Naive thymus-derived CD4-positive, alpha-beta T cell (primary cell): ENCODE measurements around the gene EPHB3. TPM values are rescaled to one million over a fixed set of nuclear protein-coding genes. Genes with fewer than 3 reads are reported as not detected.

ENCODE experiments used
- ATAC-seq: fragments of 150-1000 bp; cut with Tn5 transposase; 2 replicates; pipeline ENCODE4 v1.10.0; 2021; ENCODE audit warnings: mild to moderate bottlenecking, moderate library complexity
- CTCF ChIA-PET: fragments of 350-600 bp; sonication (Branson Sonifier 250); formaldehyde crosslinking; loops from one replicate; lab custom pipeline; 2021; ENCODE audit warnings: antibody characterized with exemption; lab: Charles Lee
- POLR2A ChIA-PET: fragments of 350-600 bp; sonication (Branson Sonifier 250); formaldehyde crosslinking; loops from one replicate; lab custom pipeline; 2021; ENCODE audit warnings: antibody characterized with exemption, inconsistent platforms; lab: Charles Lee
- DNase-seq, 9 donors: peaks; one replicate each; pipeline versions ENCODE4 v3.0.0 to v3.0.0-alpha.2; 2020 to 2022; ENCODE audit warnings: mixed read lengths in 1 of 9
- H3K27ac ChIP-seq: one replicate; pipeline ENCODE4 v1.7.0; 2013; ENCODE audit warnings: mild to moderate bottlenecking, low read depth, low read length, moderate library complexity
- H3K27me3 ChIP-seq, 2 donors: one replicate each; pipeline ENCODE4 v1.7.0; 2013; ENCODE audit warnings: low read length in 2 of 2, mild to moderate bottlenecking in 2 of 2, moderate library complexity in 2 of 2; ENCODE audit not compliant: control insufficient read depth in 2 of 2, insufficient read depth in 2 of 2
- H3K36me3 ChIP-seq, 3 experiments: 1 replicate in 2 of 3; 2 replicates in 1 of 3; pipeline ENCODE4 v1.7.0; 2013; ENCODE audit warnings: low read length in 3 of 3, mild to moderate bottlenecking in 3 of 3, moderate library complexity in 1 of 3; ENCODE audit not compliant: insufficient read depth in 3 of 3, control insufficient read depth in 2 of 3
- H3K4me1 ChIP-seq, 2 donors: one replicate each; pipeline ENCODE4 v1.7.0; 2013; ENCODE audit warnings: low read length in 2 of 2, mild to moderate bottlenecking in 2 of 2, moderate library complexity in 1 of 2; ENCODE audit not compliant: control insufficient read depth in 2 of 2, insufficient read depth in 2 of 2
- H3K4me3 ChIP-seq: 2 replicates; pipeline ENCODE4 v1.7.0; 2013; ENCODE audit warnings: mild to moderate bottlenecking, low read length
- H3K9me3 ChIP-seq, 3 experiments: 1 replicate in 2 of 3; 2 replicates in 1 of 3; pipeline ENCODE4 v1.7.0; 2013; ENCODE audit warnings: low read length in 3 of 3; ENCODE audit not compliant: control insufficient read depth in 2 of 3
- H3K27ac Mint-ChIP-seq, 9 donors: one replicate each; pipeline ENCODE4 v1.8.0; 2020 to 2022; ENCODE audit warnings: mixed read lengths in 9 of 9, mild to moderate bottlenecking in 8 of 9, moderate library complexity in 5 of 9, inconsistent platforms in 2 of 9
- H3K27me3 Mint-ChIP-seq, 5 donors: one replicate each; pipeline ENCODE4 v1.8.0; 2021 to 2022; ENCODE audit warnings: mixed read lengths in 5 of 5, mild to moderate bottlenecking in 1 of 5
- H3K36me3 Mint-ChIP-seq, 5 donors: one replicate each; pipeline ENCODE4 v1.8.0; 2020 to 2022; ENCODE audit warnings: mixed read lengths in 5 of 5, mild to moderate bottlenecking in 3 of 5, inconsistent platforms in 1 of 5
- H3K4me1 Mint-ChIP-seq, 7 donors: one replicate each; pipeline ENCODE4 v1.8.0; 2020 to 2022; ENCODE audit warnings: mixed read lengths in 7 of 7, mild to moderate bottlenecking in 3 of 7, inconsistent platforms in 1 of 7
- H3K4me3 Mint-ChIP-seq, 10 donors: one replicate each; pipeline ENCODE4 v1.8.0; 2020 to 2022; ENCODE audit warnings: mild to moderate bottlenecking in 10 of 10, mixed read lengths in 10 of 10, moderate library complexity in 6 of 10, inconsistent platforms in 2 of 10
- H3K9me3 Mint-ChIP-seq, 11 donors: one replicate each; pipeline ENCODE4 v1.8.0; 2020 to 2022; ENCODE audit warnings: mixed read lengths in 11 of 11, mild to moderate bottlenecking in 4 of 11, inconsistent platforms in 1 of 11, moderate library complexity in 1 of 11
- intact Hi-C, 2 donors: fragments of 100-400 bp; cut with micrococcal nuclease; formaldehyde crosslinking; loops; one replicate each; pipeline ENCODE4 v1.15.1; 2023
- polyA plus RNA-seq, 2 donors: library from polyadenylated mRNA; unstranded; fragments of 300-500 nt; fragmentation: Illumina TruSeq; gene quantifications; one replicate each; pipeline ENCODE4 v1.2.3, GENCODE V29; 2021
- total RNA-seq, 6 experiments: library from RNA in 5 of 6; stranded (reverse) in 5 of 6; gene quantifications; 1 replicate in 5 of 6; 2 replicates in 1 of 6; pipeline ENCODE4 v1.2.3 and lab custom pipeline; 2021 to 2026

The EPHB3 gene
- total and polyA plus RNA-seq, 7 experiments from 2014 or later: 0.04 to 0.49 (median 0.32) TPM

DNA sequence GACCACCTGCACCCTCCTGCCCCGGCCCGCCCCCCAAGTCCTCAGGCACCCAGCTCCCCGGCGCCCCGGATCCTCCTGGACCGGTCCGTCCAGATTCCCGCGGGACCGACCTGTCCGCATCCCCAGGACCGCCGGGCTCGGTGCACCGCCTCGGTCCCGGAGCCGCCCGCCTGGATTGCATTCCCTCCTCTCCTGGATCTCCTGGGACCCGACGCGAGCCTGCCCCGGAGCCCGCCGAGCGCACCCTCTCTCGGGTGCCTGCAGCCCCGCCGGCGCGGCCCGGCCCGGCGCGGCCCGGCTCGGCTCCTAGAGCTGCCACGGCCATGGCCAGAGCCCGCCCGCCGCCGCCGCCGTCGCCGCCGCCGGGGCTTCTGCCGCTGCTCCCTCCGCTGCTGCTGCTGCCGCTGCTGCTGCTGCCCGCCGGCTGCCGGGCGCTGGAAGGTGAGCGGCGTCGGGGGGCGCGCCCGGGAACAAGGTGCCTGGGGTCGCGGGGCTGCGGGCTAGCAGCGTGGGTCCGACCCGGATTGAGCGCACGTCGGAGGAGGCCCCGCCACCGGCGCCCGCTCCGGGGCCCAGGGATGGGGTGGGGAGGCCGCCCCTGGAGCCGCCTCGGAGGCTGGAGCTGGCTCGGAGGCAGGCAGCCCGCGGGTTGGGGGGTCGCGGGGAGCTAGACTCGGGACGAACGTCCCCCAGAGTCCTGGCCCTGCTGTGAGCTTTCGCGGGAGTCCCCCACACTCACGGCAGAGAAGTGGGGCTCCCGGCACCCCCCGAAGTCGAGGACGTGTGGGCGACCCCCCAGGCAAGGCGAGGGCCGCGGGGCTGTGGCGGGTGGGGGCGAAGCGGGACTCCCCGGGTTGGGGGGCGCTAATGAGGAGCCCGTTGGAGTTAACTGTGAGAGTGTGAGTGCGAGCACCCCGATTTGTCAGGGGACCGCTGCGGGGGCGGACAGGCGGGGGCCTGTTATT, 610 bp downstream of the EPHB3 start:
- no peak overlapping the region for H3K27ac ChIP-seq
- no peaks in the 10 kb centered on the region for H3K36me3 ChIP-seq
- intact Hi-C loops: loop anchor here (1.0 kb wide), 7 partner anchors 22 to 614 kb away; partner anchors contain the start of gene MAGEF1 (in 1 of the 2)
- peak in 5 of 9 donors; percentile 22 to 34 (median 29) for DNase-seq
- ChIA-PET CTCF (interaction anchor here (0.7 to 2.8 kb wide), 12 partner anchors 15 to 240 kb away, joined by 3 to 24 read pairs (median 6); no protein-coding TSS in a partner anchor), POLR2A (interaction anchor here (0.8 to 1.4 kb wide), 5 partner anchors 11 to 154 kb away, joined by 3 to 5 read pairs (median 4); no protein-coding TSS in a partner anchor)
- peaks cover 0 to 9% of the 10 kb centered on the region in 2 donors for H3K27me3 ChIP-seq
- peak; percentile 3 for ATAC-seq
- H3K36me3 Mint-ChIP-seq: no peaks in the 10 kb centered on the region
- no peaks in the 10 kb centered on the region for H3K9me3 ChIP-seq
- H3K27ac Mint-ChIP-seq: no peak overlapping the region
- H3K9me3 Mint-ChIP-seq: no peaks in the 10 kb centered on the region
- H3K27me3 Mint-ChIP-seq: peaks cover 19 to 76% (median 29%) of the 10 kb centered on the region in 5 donors
- peaks cover 14 to 40% of the 10 kb centered on the region in 2 donors for H3K4me1 ChIP-seq
- H3K4me3 Mint-ChIP-seq: peak overlapping the region; percentile 66 to 87 (median 81)
- peaks cover 10 to 51% (median 33%) of the 10 kb centered on the region in 7 donors for H3K4me1 Mint-ChIP-seq
- H3K4me3 ChIP-seq: peak overlapping the region; percentile 55

- ATAC-seq (no peak), DNase-seq (no peak)
- H3K36me3 ChIP-seq: no peaks in the 10 kb centered on the region
- Mint-ChIP-seq H3K36me3 (no peaks in the 10 kb centered on the region), H3K27me3 (peaks cover 25 to 77% (median 28%) of the 10 kb centered on the region in 5 donors), H3K9me3 (no peaks in the 10 kb centered on the region), H3K4me1 (peaks cover 15 to 51% (median 32%) of the 10 kb centered on the region in 7 donors), H3K27ac (peak overlapping the region in 2 of 9 donors; percentile 4 to 12), H3K4me3 (peak overlapping the region in 7 of 10 donors; percentile 10 to 81 (median 41))
- peaks cover 14 to 32% of the 10 kb centered on the region in 2 donors for H3K4me1 ChIP-seq
- ChIA-PET POLR2A (interaction anchor here (1.1 kb wide), 1 partner anchor 22 kb away, joined by 5 read pairs; no protein-coding TSS in a partner anchor), CTCF (interaction anchor here (2.6 to 2.8 kb wide), 2 partner anchors 163 to 188 kb away, joined by 8 to 24 read pairs; no protein-coding TSS in a partner anchor)
- no peaks in the 10 kb centered on the region for H3K9me3 ChIP-seq
- intact Hi-C loops: no loop called here
- peaks cover 0 to 9% of the 10 kb centered on the region in 2 donors for H3K27me3 ChIP-seq
- H3K27ac ChIP-seq: no peak overlapping the region
- H3K4me3 ChIP-seq: no peak overlapping the region
Observed at GRCh38 chr3:184562878-184563560, 1.4 kb downstream of the EPHB3 start.

DNA sequence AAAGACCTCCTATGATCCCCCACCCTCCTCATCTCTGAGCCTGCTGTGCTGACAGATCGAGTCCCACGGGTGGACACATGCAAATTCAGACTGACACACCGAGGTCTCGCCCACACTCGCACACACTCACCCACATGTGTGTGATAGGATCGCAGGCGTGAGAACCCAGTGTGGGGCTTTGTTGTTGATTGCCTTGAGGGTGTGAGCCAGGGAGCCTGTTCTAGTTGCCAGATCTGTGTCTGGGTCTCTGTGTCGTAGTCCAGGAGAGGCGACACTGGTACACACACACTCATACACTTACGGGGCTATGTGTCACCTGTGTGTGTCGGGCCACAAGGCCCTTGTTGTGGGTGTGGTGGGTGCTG, 2.0 kb downstream of the EPHB3 start:
- DNase-seq (no peak), ATAC-seq (no peak)
- H3K9me3 Mint-ChIP-seq: no peaks in the 10 kb centered on the region
- Histone ChIP-seq H3K27ac (no peak overlapping the region), H3K4me3 (no peak overlapping the region), H3K36me3 (no peaks in the 10 kb centered on the region), H3K4me1 (peaks cover 14 to 27% of the 10 kb centered on the region in 2 donors), H3K9me3 (no peaks in the 10 kb centered on the region), H3K27me3 (peaks cover 0 to 9% of the 10 kb centered on the region in 2 donors)
- H3K4me3 Mint-ChIP-seq: peak overlapping the region in 6 of 10 donors; percentile 21 to 81 (median 50)
- intact Hi-C loops: no loop called here
- POLR2A ChIA-PET: no interaction called here
- CTCF ChIA-PET: no interaction called here
- H3K36me3 Mint-ChIP-seq: no peaks in the 10 kb centered on the region
- H3K27me3 Mint-ChIP-seq: peaks cover 23 to 78% (median 29%) of the 10 kb centered on the region in 5 donors
- H3K4me1 Mint-ChIP-seq: peaks cover 15 to 51% (median 32%) of the 10 kb centered on the region in 7 donors
- H3K27ac Mint-ChIP-seq: peak overlapping the region in 2 of 9 donors; percentile 4 to 11

GRCh38 chr3:184563941-184564684, 2.5 kb downstream of the EPHB3 start:
- H3K4me3 Mint-ChIP-seq: peak overlapping the region in 3 of 10 donors; percentile 18 to 68 (median 43)
- no peaks in the 10 kb centered on the region for H3K9me3 Mint-ChIP-seq
- H3K27ac Mint-ChIP-seq: peak overlapping the region in 1 of 9 donors; percentile 4
- DNase-seq: no peak
- no peak for ATAC-seq
- H3K9me3 ChIP-seq: no peaks in the 10 kb centered on the region
- H3K36me3 ChIP-seq: no peaks in the 10 kb centered on the region
- POLR2A ChIA-PET: no interaction called here
- H3K27me3 Mint-ChIP-seq: peaks cover 21 to 76% (median 26%) of the 10 kb centered on the region in 5 donors
- H3K4me1 Mint-ChIP-seq: peaks cover 15 to 45% (median 26%) of the 10 kb centered on the region in 7 donors
- peaks cover 0 to 9% of the 10 kb centered on the region in 2 donors for H3K27me3 ChIP-seq
- H3K36me3 Mint-ChIP-seq: no peaks in the 10 kb centered on the region
- no peak overlapping the region for H3K4me3 ChIP-seq
- peaks cover 14 to 21% of the 10 kb centered on the region in 2 donors for H3K4me1 ChIP-seq
- CTCF ChIA-PET: interaction anchor here (0.6 to 2.5 kb wide), 4 partner anchors 24 to 669 kb away, joined by 3 to 11 read pairs (median 6); no protein-coding TSS in a partner anchor
- intact Hi-C loops: no loop called here
- no peak overlapping the region for H3K27ac ChIP-seq

- no peaks in the 10 kb centered on the region for H3K36me3 ChIP-seq
- intact Hi-C loops: no loop called here
- H3K27ac Mint-ChIP-seq: peak overlapping the region in 1 of 9 donors; percentile 47
- peaks cover 14% of the 10 kb centered on the region in 2 donors for H3K4me1 ChIP-seq
- ChIA-PET POLR2A (no interaction called here), CTCF (interaction anchor here (0.7 to 2.5 kb wide), 4 partner anchors 34 to 669 kb away, joined by 3 to 11 read pairs (median 3); no protein-coding TSS in a partner anchor)
- no peak overlapping the region for H3K4me3 Mint-ChIP-seq
- H3K9me3 Mint-ChIP-seq: no peaks in the 10 kb centered on the region
- H3K27ac ChIP-seq: no peak overlapping the region
- H3K27me3 Mint-ChIP-seq: peaks cover 21 to 74% (median 26%) of the 10 kb centered on the region in 5 donors
- H3K9me3 ChIP-seq: no peaks in the 10 kb centered on the region
- DNase-seq: no peak
- no peak overlapping the region for H3K4me3 ChIP-seq
- H3K36me3 Mint-ChIP-seq: no peaks in the 10 kb centered on the region
- no peak for ATAC-seq
- H3K27me3 ChIP-seq: peaks cover 0 to 8% of the 10 kb centered on the region in 2 donors
- peaks cover 15 to 39% (median 25%) of the 10 kb centered on the region in 7 donors for H3K4me1 Mint-ChIP-seq
Observed at GRCh38 chr3:184564685-184565385, 3.2 kb downstream of the EPHB3 start.
